OCI-LY7 (cell line): ENCODE data around the gene CHPF2. TPM values are rescaled to one million over a fixed set of nuclear protein-coding genes. Genes with fewer than 3 reads are reported as not detected.

Experiments
- BruUV-seq: library from RNA; stranded (reverse); fragments of 400-500 nt; replicated peaks from 2 replicates; lab custom pipeline; 2021; lab: Mats Ljungman, UMichigan
- CTCF ChIA-PET: fragments of 300-600 bp; sonication (Branson Sonifier 250); formaldehyde crosslinking; loops from one replicate; lab custom pipeline; 2022; ENCODE audit warnings: antibody characterized with exemption; ENCODE audit not compliant: unreplicated experiment; lab: Charles Lee
- POLR2A ChIA-PET: fragments of 300-600 bp; sonication (Branson Sonifier 250); formaldehyde crosslinking; loops from one replicate; lab custom pipeline; 2022; ENCODE audit warnings: antibody characterized with exemption; lab: Charles Lee
- DNase-seq: peaks from one replicate; pipeline ENCODE4 v3.0.0-alpha.2; 2015; ENCODE audit warnings: low spot score
- H2AFZ ChIP-seq: fragments of 200-600 bp; sonication (generic), shearing (Covaris generic); 2 replicates; pipeline ENCODE4 v1.6.1; 2014; ENCODE audit warnings: mild to moderate bottlenecking, antibody characterized with exemption, low read length, moderate library complexity
- H3K27ac ChIP-seq: fragments of 200-600 bp; sonication (generic); 2 replicates; pipeline ENCODE4 v1.5.1; 2014; ENCODE audit warnings: mixed run types, low read depth, mild to moderate bottlenecking, moderate library complexity, low read length, inconsistent platforms; ENCODE audit not compliant: poor library complexity, severe bottlenecking
- H3K36me3 ChIP-seq: fragments of 200-600 bp; sonication (generic); 2 replicates; pipeline ENCODE4 v1.6.1; 2014; ENCODE audit warnings: mild to moderate bottlenecking, antibody characterized with exemption, low read length, moderate library complexity, mixed read lengths; ENCODE audit not compliant: insufficient read depth
- H3K4me1 ChIP-seq: fragments of 200-600 bp; sonication (generic); 2 replicates; pipeline ENCODE4 v1.5.1; 2014; ENCODE audit warnings: mild to moderate bottlenecking, low read length; ENCODE audit not compliant: insufficient read depth, poor library complexity, severe bottlenecking
- H3K4me2 ChIP-seq: fragments of 200-600 bp; sonication (generic); 2 replicates; pipeline ENCODE4 v1.6.1; 2014; ENCODE audit warnings: mild to moderate bottlenecking, low read length
- H3K4me3 ChIP-seq: fragments of 200-600 bp; sonication (generic); 2 replicates; pipeline ENCODE4 v1.5.1; 2014; ENCODE audit warnings: mild to moderate bottlenecking, low read depth, low read length; ENCODE audit not compliant: poor library complexity, severe bottlenecking
- H3K79me2 ChIP-seq: fragments of 200-600 bp; sonication (generic); 2 replicates; pipeline ENCODE4 v1.6.1; 2016; ENCODE audit warnings: low read depth, mild to moderate bottlenecking, low read length, moderate library complexity, mixed read lengths; ENCODE audit not compliant: insufficient read depth
- H3K9me2 ChIP-seq: fragments of 200-600 bp; sonication (generic); 2 replicates; pipeline ENCODE4 v1.6.1; 2016; ENCODE audit warnings: mild to moderate bottlenecking, low read length, mixed read lengths; ENCODE audit not compliant: insufficient read depth
- H3K9me3 ChIP-seq: fragments of 200-600 bp; sonication (generic); 2 replicates; pipeline ENCODE4 v1.6.1; 2014; ENCODE audit warnings: mild to moderate bottlenecking, mixed run types, low read length, mixed read lengths
- H4K20me1 ChIP-seq: fragments of 200-600 bp; sonication (generic); 2 replicates; pipeline ENCODE4 v1.6.1; 2014; ENCODE audit warnings: mild to moderate bottlenecking, antibody characterized with exemption, low read length, moderate library complexity, mixed read lengths; ENCODE audit not compliant: insufficient read depth
- EZH2phosphoT487 ChIP-seq: fragments of 200-600 bp; sonication (generic); IDR thresholded peaks from 2 replicates; pipeline ENCODE4 v1.6.1; 2018; ENCODE audit warnings: low read depth, borderline replicate concordance, mild to moderate bottlenecking, mixed run types, antibody characterized with exemption, low read length, moderate library complexity, mixed read lengths
- intact Hi-C: fragments of 100-400 bp; cut with micrococcal nuclease; formaldehyde crosslinking; loops from one replicate; pipeline ENCODE4 v1.10.0; 2022; ENCODE audit not compliant: unreplicated experiment
- total RNA-seq, 2 experiments: library from RNA; depleted of rRNA in 1 of 2; stranded (reverse); fragments of >200 nt in 1 of 2; shearing (Covaris generic) in 1 of 2; gene quantifications; 2 replicates each; pipeline ENCODE4 v1.2.3, GENCODE V29; 2014 to 2022
- TF ChIP-seq, protein P1 (sequence below): fragments of 200-600 bp; sonication (generic); conservative IDR thresholded peaks from 2 replicates; pipeline ENCODE4 v1.5.1; 2014; ENCODE audit warnings: mild to moderate bottlenecking, antibody characterized with exemption, low read length, moderate library complexity, mixed read lengths

The CHPF2 gene
- total RNA-seq, 2 experiments from 2014 or later, result 27.0 to 29.8 TPM

GRCh38 chr7:151240536-151240935 lies 8.3 kb downstream of the CHPF2 start:
- Histone ChIP-seq H3K4me3 (no peak overlapping the region), H3K79me2 (no peaks in the 10 kb centered on the region), H3K36me3 (peaks cover 15% of the 10 kb centered on the region; the same call in 1 of the 2 replicates), H3K4me2 (no peak overlapping the region), H3K4me1 (peaks cover 41% of the 10 kb centered on the region), H3K9me3 (no peaks in the 10 kb centered on the region), H3K27ac (no peak overlapping the region), H3K9me2 (no peaks in the 10 kb centered on the region), H4K20me1 (peaks cover 6% of the 10 kb centered on the region), H2AFZ (no peak overlapping the region)
- ChIA-PET POLR2A (no interaction called here), CTCF (no interaction called here)
- DNase-seq, result no peak
- BruUV-seq, result no TSS peak
- no peak for TF ChIP-seq EZH2phosphoT487
- TF ChIP-seq, protein P1, sequence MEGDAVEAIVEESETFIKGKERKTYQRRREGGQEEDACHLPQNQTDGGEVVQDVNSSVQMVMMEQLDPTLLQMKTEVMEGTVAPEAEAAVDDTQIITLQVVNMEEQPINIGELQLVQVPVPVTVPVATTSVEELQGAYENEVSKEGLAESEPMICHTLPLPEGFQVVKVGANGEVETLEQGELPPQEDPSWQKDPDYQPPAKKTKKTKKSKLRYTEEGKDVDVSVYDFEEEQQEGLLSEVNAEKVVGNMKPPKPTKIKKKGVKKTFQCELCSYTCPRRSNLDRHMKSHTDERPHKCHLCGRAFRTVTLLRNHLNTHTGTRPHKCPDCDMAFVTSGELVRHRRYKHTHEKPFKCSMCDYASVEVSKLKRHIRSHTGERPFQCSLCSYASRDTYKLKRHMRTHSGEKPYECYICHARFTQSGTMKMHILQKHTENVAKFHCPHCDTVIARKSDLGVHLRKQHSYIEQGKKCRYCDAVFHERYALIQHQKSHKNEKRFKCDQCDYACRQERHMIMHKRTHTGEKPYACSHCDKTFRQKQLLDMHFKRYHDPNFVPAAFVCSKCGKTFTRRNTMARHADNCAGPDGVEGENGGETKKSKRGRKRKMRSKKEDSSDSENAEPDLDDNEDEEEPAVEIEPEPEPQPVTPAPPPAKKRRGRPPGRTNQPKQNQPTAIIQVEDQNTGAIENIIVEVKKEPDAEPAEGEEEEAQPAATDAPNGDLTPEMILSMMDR, result no peak
- intact Hi-C loops, result no loop called here

DNA sequence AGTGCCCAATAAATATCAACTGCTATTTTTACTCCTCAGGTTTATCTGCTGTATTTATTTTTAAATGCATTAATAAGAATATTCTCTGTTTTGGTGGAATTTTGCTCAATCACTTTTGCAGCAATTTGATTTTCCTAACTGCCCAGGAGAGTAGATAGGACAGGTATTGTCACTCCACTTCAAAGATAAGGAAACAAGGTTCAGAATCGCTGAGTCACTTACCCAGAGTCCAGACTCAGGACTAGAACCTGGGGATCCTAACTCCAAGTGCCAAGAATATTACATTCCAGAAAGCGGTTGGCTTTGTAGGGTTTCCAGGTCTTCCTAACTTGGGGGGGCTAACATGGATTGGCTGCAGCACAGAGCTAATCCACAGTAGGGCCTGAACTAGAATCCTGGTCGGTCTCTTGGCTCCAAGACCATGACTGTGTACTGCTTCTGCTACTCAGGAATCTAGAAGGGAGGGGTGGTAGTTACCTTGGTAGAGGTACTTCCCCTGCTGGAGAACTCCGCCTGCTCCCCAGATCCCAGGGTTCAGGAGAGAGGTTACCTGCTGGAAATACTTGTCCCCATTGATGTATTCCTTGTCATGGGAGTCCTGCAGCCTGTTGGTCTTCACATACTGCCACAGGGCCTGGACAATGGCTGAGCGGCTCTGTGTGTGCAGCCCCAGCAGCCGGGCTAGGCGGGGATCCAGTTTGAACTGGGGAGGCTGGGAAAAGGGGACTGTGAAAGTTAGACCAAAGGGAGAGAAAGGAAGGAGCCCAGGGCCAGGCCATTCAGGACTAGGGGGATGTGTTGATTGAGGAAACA lies 8.9 kb downstream of the CHPF2 start:
- POLR2A ChIA-PET, result no interaction called here

More for the DNA sequence above, 8.9 kb downstream of the CHPF2 start:
- no peak overlapping the region for H3K27ac ChIP-seq
- CTCF ChIA-PET, result no interaction called here
- peaks cover 12% of the 10 kb centered on the region; the same call in 1 of the 2 replicates for H3K36me3 ChIP-seq
- H3K79me2 ChIP-seq, result no peaks in the 10 kb centered on the region
- TF ChIP-seq EZH2phosphoT487, result no peak
- TF ChIP-seq, protein P1, result no peak
- H3K9me3 ChIP-seq, result no peaks in the 10 kb centered on the region
- intact Hi-C loops, result no loop called here
- no peak overlapping the region for H3K4me2 ChIP-seq
- H3K4me3 ChIP-seq, result no peak overlapping the region
- H2AFZ ChIP-seq, result no peak overlapping the region
- peaks cover 6% of the 10 kb centered on the region for H4K20me1 ChIP-seq
- H3K4me1 ChIP-seq, result peaks cover 47% of the 10 kb centered on the region
- no peak for DNase-seq
- no TSS peak for BruUV-seq
- no peaks in the 10 kb centered on the region for H3K9me2 ChIP-seq
